K562 (cell line): ENCODE results near the gene IL31. TPM values are rescaled to one million over a fixed set of nuclear protein-coding genes. Genes with fewer than 3 reads are reported as not detected.

Experiments
- ATAC-seq: fragments of 200-7000 bp; cut with Tn5 transposase; 3 replicates; pipeline ENCODE4 v1.9.1; 2020; ENCODE audit warnings: moderate library complexity
- BruUV-seq: library from RNA; stranded (reverse); fragments of 400-500 nt; replicated peaks from 2 replicates; lab custom pipeline; 2021; lab: Mats Ljungman, UMichigan
- CTCF ChIA-PET: fragments of 300-600 bp; formaldehyde crosslinking; extraction: SDS; loops from one replicate; lab custom pipeline; 2021; ENCODE audit warnings: low intra/inter-chr PET ratio; lab: Yijun Ruan, JAX
- POLR2A ChIA-PET: fragments of 300-600, 350-650 bp; sonication (Branson Sonifier 250); formaldehyde crosslinking; extraction: SDS; loops from one replicate; lab custom pipeline; 2021; ENCODE audit warnings: antibody characterized with exemption, inconsistent platforms; lab: Yijun Ruan, JAX
- DNase-seq, 4 experiments: peaks; one replicate each; pipeline versions ENCODE4 v3.0.0 to v3.0.0-alpha.2; 2011 to 2018; ENCODE audit warnings: low spot score in 3 of 4, mixed read lengths in 3 of 4; ENCODE audit errors: extremely low read depth in 1 of 4
- FAIRE-seq: peaks from 2 replicates; lab custom pipeline; 2011; peaks lifted over from hg19 to GRCh38; lab: Jason Lieb, UNC
- H2AFZ ChIP-seq: 2 replicates; pipeline ENCODE4 v1.6.0; 2011; ENCODE audit warnings: low read depth, low read length, control low read depth, inconsistent platforms
- H3K27ac ChIP-seq: fragments of 200-600 bp; 3 replicates; pipeline ENCODE4 v1.8.0; 2011; ENCODE audit warnings: low read depth, mild to moderate bottlenecking, control low read depth, inconsistent platforms, low read length, moderate library complexity, mixed read lengths; ENCODE audit errors: extremely low read depth
- H3K27me3 ChIP-seq, 2 experiments: fragments of 300-600 bp in 1 of 2; 2 replicates in 1 of 2; 3 replicates in 1 of 2; pipeline versions ENCODE4 v1.6.0 to v1.8.0; 2011; ENCODE audit warnings: inconsistent platforms in 2 of 2, low read length in 2 of 2, mild to moderate bottlenecking in 1 of 2, mixed read lengths in 1 of 2, moderate library complexity in 1 of 2; ENCODE audit not compliant: control insufficient read depth in 2 of 2, insufficient read depth in 2 of 2
- H3K36me3 ChIP-seq: fragments of 300-600 bp; 3 replicates; pipeline ENCODE4 v1.8.0; 2011; ENCODE audit warnings: mild to moderate bottlenecking, low read length, inconsistent platforms; ENCODE audit not compliant: control insufficient read depth, insufficient read depth
- H3K4me1 ChIP-seq, 2 experiments: fragments of 200-600 bp in 1 of 2; replicated peaks in 1 of 2; 2 replicates in 1 of 2; 3 replicates in 1 of 2; pipeline versions ENCODE4 v1.5.1 to v1.8.0; 2011; ENCODE audit warnings: inconsistent platforms in 2 of 2, low read length in 2 of 2, mild to moderate bottlenecking in 1 of 2, mixed read lengths in 1 of 2, moderate library complexity in 1 of 2; ENCODE audit not compliant: control insufficient read depth in 2 of 2, insufficient read depth in 2 of 2
- H3K4me2 ChIP-seq: 2 replicates; pipeline ENCODE4 v1.6.1; 2011; ENCODE audit warnings: low read length, control low read depth, inconsistent platforms, mixed read lengths; ENCODE audit not compliant: insufficient read depth
- H3K4me3 ChIP-seq: fragments of 200-600 bp; sonication (generic), shearing (Covaris generic); 2 replicates; pipeline ENCODE4 v1.5.1; 2016; ENCODE audit warnings: control low read depth, inconsistent platforms
- H3K79me2 ChIP-seq: fragments of 200-600 bp; 3 replicates; pipeline ENCODE4 v1.8.0; 2011; ENCODE audit warnings: low read length, inconsistent platforms; ENCODE audit not compliant: control insufficient read depth, insufficient read depth
- H3K9ac ChIP-seq, 2 experiments: 2 replicates each; pipeline versions ENCODE4 v1.6.0 to v1.6.1; 2011; ENCODE audit warnings: low read depth in 2 of 2, low read length in 2 of 2, control low read depth in 1 of 2, inconsistent platforms in 1 of 2, mild to moderate bottlenecking in 1 of 2, mixed read lengths in 1 of 2; ENCODE audit not compliant: insufficient read depth in 1 of 2
- H3K9me1 ChIP-seq: one replicate; pipeline ENCODE4 v1.6.0; 2011; ENCODE audit warnings: inconsistent platforms, mild to moderate bottlenecking, low read length, moderate library complexity; ENCODE audit not compliant: control insufficient read depth, insufficient read depth
- H3K9me3 ChIP-seq: replicated peaks from 2 replicates; pipeline ENCODE4 v1.5.1; 2011; ENCODE audit warnings: low read depth, low read length, inconsistent platforms; ENCODE audit not compliant: control insufficient read depth, insufficient read depth
- H4K20me1 ChIP-seq: replicated peaks from 2 replicates; pipeline ENCODE4 v1.6.1; 2011; ENCODE audit warnings: low read length, inconsistent platforms, mixed read lengths; ENCODE audit not compliant: control insufficient read depth, insufficient read depth
- ATF7 ChIP-seq: fragments of 450-650 bp; IDR thresholded peaks from 2 replicates; pipeline ENCODE4 v1.7.1; 2014; ENCODE audit warnings: mild to moderate bottlenecking, moderate library complexity
- BRD9 ChIP-seq: fragments of 450-650 bp; IDR thresholded peaks from 2 replicates; pipeline ENCODE4 v1.6.1; 2018; ENCODE audit warnings: low read depth; ENCODE audit not compliant: partially characterized antibody
- CTBP1 ChIP-seq: fragments of 450-650 bp; IDR thresholded peaks from 2 replicates; pipeline ENCODE4 v1.6.1; 2016; ENCODE audit warnings: borderline replicate concordance
- NCOA1 ChIP-seq: fragments of 450-650 bp; IDR thresholded peaks from 2 replicates; pipeline ENCODE4 v1.6.1; 2016; ENCODE audit warnings: low read depth
- NCOA4 ChIP-seq: fragments of 450-650 bp; IDR thresholded peaks from 2 replicates; pipeline ENCODE4 v1.6.1; 2018; ENCODE audit warnings: mild to moderate bottlenecking; ENCODE audit not compliant: partially characterized antibody
- NFIC ChIP-seq: fragments of 450-650 bp; IDR thresholded peaks from 2 replicates; pipeline ENCODE4 v1.6.1; 2017; ENCODE audit warnings: mild to moderate bottlenecking, inconsistent platforms
- STAG1 ChIP-seq: sonication (generic); formaldehyde crosslinking; IDR thresholded peaks from 2 replicates; pipeline ENCODE4 v1.5.0; 2020; ENCODE audit warnings: missing genetic modification reagents, borderline replicate concordance
- TAF7 ChIP-seq: fragments of 450-650 bp; IDR thresholded peaks from 2 replicates; pipeline ENCODE4 v1.6.1; 2016; ENCODE audit warnings: missing genetic modification characterization, missing compliant biosample characterization
- TARDBP ChIP-seq: fragments of 450-650 bp; IDR thresholded peaks from 2 replicates; pipeline ENCODE4 v1.6.1; 2016
- TEAD4 ChIP-seq, 2 experiments: sonication (generic) in 1 of 2; formaldehyde crosslinking in 1 of 2; IDR thresholded peaks; 2 replicates each; pipeline versions ENCODE4 v1.6.1 to v1.8.0; 2012 to 2022; ENCODE audit warnings: borderline replicate concordance in 1 of 2, inconsistent platforms in 1 of 2, low read length in 1 of 2, mild to moderate bottlenecking in 1 of 2, missing genetic modification reagents in 1 of 2
- USF1 ChIP-seq: sonication (generic); formaldehyde crosslinking; IDR thresholded peaks from 2 replicates; pipeline ENCODE4 v1.9.0; 2022; ENCODE audit warnings: mild to moderate bottlenecking, missing genetic modification reagents
- ZNF253 ChIP-seq: fragments of 250-450 bp; sonication (Bioruptor Pico); conservative IDR thresholded peaks from 2 replicates; pipeline ENCODE4 v1.6.1; 2021; ENCODE audit warnings: mild to moderate bottlenecking
- ZNF384 ChIP-seq: IDR thresholded peaks from 2 replicates; pipeline ENCODE4 v1.6.1; 2012; ENCODE audit warnings: low read depth, low read length, improper control_type of control experiment
- WGBS: fragments of 100-300 bp; shearing (Covaris generic); methylation state at CpG from one replicate; pipeline ENCODE4 v1.1.6; 2016; ENCODE audit warnings: low coverage, mixed read lengths; ENCODE audit not compliant: insufficient coverage; ENCODE audit errors: missing lambda C conversion rate; 5-methylcytosine and 5-hydroxymethylcytosine counted together
- in situ Hi-C: fragments of 300-500 bp; cut with MboI; formaldehyde crosslinking; loops from 4 replicates; pipeline ENCODE4 v1.15.0; 2018; ENCODE audit warnings: inconsistent platforms, mixed read lengths
- intact Hi-C: fragments of 100-400 bp; cut with micrococcal nuclease; formaldehyde crosslinking; loops from 2 replicates; pipeline ENCODE4 v1.14.2; 2022
- polyA plus RNA-seq, 8 experiments: library from polyadenylated mRNA; depleted of rRNA in 4 of 8; stranded (reverse) in 5 of 8; unstranded in 3 of 8; fragments of >200 nt; fragmentation: Nextera tagmentation in 2 of 8; fragmentation: Illumina TruSeq in 1 of 8; extraction: Ambion mirVana in 2 of 8; extraction: Trizol in 1 of 8; gene quantifications; 2 replicates each; pipeline versions ENCODE4 v1.2.1 to v1.2.3, GENCODE V29; 2011 to 2014; ENCODE audit warnings: inconsistent platforms in 1 of 8, missing spikeins in 1 of 8
- total RNA-seq, 7 experiments: library from RNA; depleted of rRNA in 6 of 7; stranded (reverse); fragments of >200 nt in 6 of 7; fragmentation: Illumina TruSeq in 2 of 7; extraction: Trizol in 2 of 7; gene quantifications; 2 replicates each; pipeline versions ENCODE4 v1.2.1 to v1.2.3, GENCODE V29; 2011 to 2021; ENCODE audit warnings: low replicate concordance in 1 of 7
- TF ChIP-seq, protein P1 (sequence below): sonication (generic); formaldehyde crosslinking; IDR thresholded peaks from 2 replicates; pipeline ENCODE4 v1.8.1; 2023; ENCODE audit warnings: mild to moderate bottlenecking, missing genetic modification reagents
- TF ChIP-seq, protein P2 (sequence below): IDR thresholded peaks from 2 replicates; pipeline ENCODE4 v1.6.1; 2014; ENCODE audit warnings: antibody characterized with exemption
- TF ChIP-seq, protein P3 (sequence below): fragments of 450-650 bp; conservative IDR thresholded peaks from 2 replicates; pipeline ENCODE4 v1.6.1; 2016; ENCODE audit warnings: missing genetic modification characterization, low read depth, mild to moderate bottlenecking, missing compliant biosample characterization, moderate library complexity

Gene IL31
- total and polyA plus RNA-seq, 9 of the 15 experiments (the other 6 are each of a cell fraction or from before 2014, with no cell fraction given): not detected

- in situ Hi-C loops: loop anchor here (5.0 kb wide), 1 partner anchor 149 kb away; no protein-coding TSS in a partner anchor
- peak; percentile 56; the same call in 1 of the 2 replicates for TF ChIP-seq STAG1 (CRISPR knock-in tag)
- peak; percentile 36; the same call in 1 of the 2 replicates for TF ChIP-seq CTBP1
- no peak for TF ChIP-seq NFIC
- TF ChIP-seq TAF7 (tag): no peak
- TF ChIP-seq TEAD4 (IDR thresholded peaks at IDR 0.05; ENCODE audit: low read length): 0 out of 2 replicates have a peak, but pooled peaks have one; percentile 7
- no peak for TF ChIP-seq TEAD4 (CRISPR knock-in tag; IDR thresholded peaks at IDR 0.05; ENCODE audit: borderline replicate concordance)
- TF ChIP-seq, protein P1, sequence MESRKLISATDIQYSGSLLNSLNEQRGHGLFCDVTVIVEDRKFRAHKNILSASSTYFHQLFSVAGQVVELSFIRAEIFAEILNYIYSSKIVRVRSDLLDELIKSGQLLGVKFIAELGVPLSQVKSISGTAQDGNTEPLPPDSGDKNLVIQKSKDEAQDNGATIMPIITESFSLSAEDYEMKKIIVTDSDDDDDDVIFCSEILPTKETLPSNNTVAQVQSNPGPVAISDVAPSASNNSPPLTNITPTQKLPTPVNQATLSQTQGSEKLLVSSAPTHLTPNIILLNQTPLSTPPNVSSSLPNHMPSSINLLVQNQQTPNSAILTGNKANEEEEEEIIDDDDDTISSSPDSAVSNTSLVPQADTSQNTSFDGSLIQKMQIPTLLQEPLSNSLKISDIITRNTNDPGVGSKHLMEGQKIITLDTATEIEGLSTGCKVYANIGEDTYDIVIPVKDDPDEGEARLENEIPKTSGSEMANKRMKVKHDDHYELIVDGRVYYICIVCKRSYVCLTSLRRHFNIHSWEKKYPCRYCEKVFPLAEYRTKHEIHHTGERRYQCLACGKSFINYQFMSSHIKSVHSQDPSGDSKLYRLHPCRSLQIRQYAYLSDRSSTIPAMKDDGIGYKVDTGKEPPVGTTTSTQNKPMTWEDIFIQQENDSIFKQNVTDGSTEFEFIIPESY (CRISPR knock-in tag): peak; percentile 55; the same call in 1 of the 2 replicates
- TF ChIP-seq ATF7: peak; percentile 32; the same call in 1 of the 2 replicates
- TF ChIP-seq NCOA4: no peak
- no peak for TF ChIP-seq BRD9
- peak; percentile 80 for TF ChIP-seq ZNF384
- TF ChIP-seq, protein P2, sequence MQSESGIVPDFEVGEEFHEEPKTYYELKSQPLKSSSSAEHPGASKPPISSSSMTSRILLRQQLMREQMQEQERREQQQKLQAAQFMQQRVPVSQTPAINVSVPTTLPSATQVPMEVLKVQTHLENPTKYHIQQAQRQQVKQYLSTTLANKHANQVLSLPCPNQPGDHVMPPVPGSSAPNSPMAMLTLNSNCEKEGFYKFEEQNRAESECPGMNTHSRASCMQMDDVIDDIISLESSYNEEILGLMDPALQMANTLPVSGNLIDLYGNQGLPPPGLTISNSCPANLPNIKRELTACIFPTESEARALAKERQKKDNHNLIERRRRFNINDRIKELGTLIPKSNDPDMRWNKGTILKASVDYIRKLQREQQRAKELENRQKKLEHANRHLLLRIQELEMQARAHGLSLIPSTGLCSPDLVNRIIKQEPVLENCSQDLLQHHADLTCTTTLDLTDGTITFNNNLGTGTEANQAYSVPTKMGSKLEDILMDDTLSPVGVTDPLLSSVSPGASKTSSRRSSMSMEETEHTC: no peak
- no peak for TF ChIP-seq ZNF253 (CRISPR knock-in tag)
- TF ChIP-seq NCOA1: no peak
- TF ChIP-seq, protein P3, sequence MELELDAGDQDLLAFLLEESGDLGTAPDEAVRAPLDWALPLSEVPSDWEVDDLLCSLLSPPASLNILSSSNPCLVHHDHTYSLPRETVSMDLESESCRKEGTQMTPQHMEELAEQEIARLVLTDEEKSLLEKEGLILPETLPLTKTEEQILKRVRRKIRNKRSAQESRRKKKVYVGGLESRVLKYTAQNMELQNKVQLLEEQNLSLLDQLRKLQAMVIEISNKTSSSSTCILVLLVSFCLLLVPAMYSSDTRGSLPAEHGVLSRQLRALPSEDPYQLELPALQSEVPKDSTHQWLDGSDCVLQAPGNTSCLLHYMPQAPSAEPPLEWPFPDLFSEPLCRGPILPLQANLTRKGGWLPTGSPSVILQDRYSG (tag): no peak
- TF ChIP-seq USF1 (CRISPR knock-in tag): no peak
- TF ChIP-seq TARDBP: no peak
These were observed 17.0 kb upstream of the IL31 start for GRCh38 chr12:122190842-122191668.

More at GRCh38 chr12:122190842-122191668, 17.0 kb upstream of the IL31 start:
- Histone ChIP-seq H3K4me3 (no peak overlapping the region), H3K9me3 (peaks cover 13% of the 10 kb centered on the region), H3K79me2 (no peaks in the 10 kb centered on the region), H3K4me2 (peak overlapping the region; percentile 21; the same call in 1 of the 2 replicates), H4K20me1 (no peaks in the 10 kb centered on the region), H3K9me1 (no peaks in the 10 kb centered on the region), H3K27me3 (no peaks in the 10 kb centered on the region), H2AFZ (peak overlapping the region; percentile 84), H3K9ac (peak overlapping the region in 1 of 2 experiments; percentile 15; a peak in 1 of 4 replicates), H3K4me1 (peaks cover 8 to 19% of the 10 kb centered on the region in 2 experiments; a peak in 4 of 5 replicates), H3K27ac (no peak overlapping the region), H3K36me3 (no peaks in the 10 kb centered on the region)
- DNase-seq: peak; percentile 81 to 88 (median 86)
- peak; percentile 98 for ATAC-seq
- ChIA-PET CTCF (interaction anchor here (1.0 to 2.1 kb wide), 4 partner anchors 12 to 137 kb away, joined by 3 to 19 read pairs (median 6); no protein-coding TSS in a partner anchor), POLR2A (interaction anchor here (0.6 to 1.6 kb wide), 6 partner anchors 14 to 209 kb away, joined by 3 to 5 read pairs (median 4); no protein-coding TSS in a partner anchor)
- no TSS peak for BruUV-seq
- WGBS: 43% methylated on average over 18 of the region's 18 CpGs
- intact Hi-C loops: loop anchor here (1.0 to 5.0 kb wide), 3 partner anchors 34 to 137 kb away; no protein-coding TSS in a partner anchor
- FAIRE-seq: peak; percentile 99
